Heart right ventricle (tissue), 16 donors: ENCODE measurements around the gene PLA2G4E. TPM values are rescaled to one million over a fixed set of nuclear protein-coding genes. Genes with fewer than 3 reads are reported as not detected.
A peak's percentile ranks its signal among the peaks of the same experiment; 100 is the strongest.

Experiments
- ATAC-seq, 8 donors: fragments of 200-7000 bp; cut with Tn5 transposase; one replicate each; pipeline ENCODE4 v1.9.1; 2020; ENCODE audit warnings: mild to moderate bottlenecking in 8 of 8, moderate library complexity in 8 of 8, moderate number of reproducible peaks in 1 of 8
- DNase-seq, 2 donors: peaks; one replicate each; pipeline ENCODE4 v3.0.0-alpha.2; 2020
- H3K27ac ChIP-seq, 10 donors: fragments of 200-600 bp; sonication (generic) in 2 of 10; one replicate each; pipeline versions ENCODE4 v1.5.0 to v1.8.0; 2020 to 2022; ENCODE audit warnings: mild to moderate bottlenecking in 3 of 10
- H3K27me3 ChIP-seq, 7 donors: fragments of 200-600 bp; one replicate each; pipeline ENCODE4 v1.8.0; 2021 to 2022; ENCODE audit warnings: mild to moderate bottlenecking in 2 of 7
- H3K36me3 ChIP-seq, 9 donors: fragments of 200-600 bp; sonication (generic) in 1 of 9; one replicate each; pipeline versions ENCODE4 v1.5.0 to v1.8.0; 2020 to 2022; ENCODE audit warnings: mild to moderate bottlenecking in 2 of 9
- H3K4me1 ChIP-seq, 9 donors: fragments of 200-600 bp; sonication (generic) in 1 of 9; one replicate each; pipeline versions ENCODE4 v1.5.0 to v1.8.0; 2020 to 2022; ENCODE audit warnings: mild to moderate bottlenecking in 4 of 9
- H3K4me3 ChIP-seq, 10 donors: fragments of 200-600 bp; sonication (generic) in 2 of 10; one replicate each; pipeline versions ENCODE4 v1.5.0 to v1.8.0; 2020 to 2022; ENCODE audit warnings: mild to moderate bottlenecking in 7 of 10, moderate library complexity in 2 of 10
- H3K9me3 ChIP-seq, 11 donors: fragments of 200-600 bp in 10 of 11; sonication (generic) in 2 of 11; one replicate each; pipeline versions ENCODE4 v1.5.0 to v1.8.0; 2013 to 2022; ENCODE audit warnings: mild to moderate bottlenecking in 2 of 11, control low read depth in 1 of 11, moderate library complexity in 1 of 11
- WGBS, 2 donors: extraction: QIAGEN DNeasy Blood & Tissue Kit; methylation state at CpG; one replicate each; pipeline ENCODE4 v1.1.7; 2013; ENCODE audit warnings: inconsistent platforms in 1 of 2; 5-methylcytosine and 5-hydroxymethylcytosine counted together
- intact Hi-C, 10 donors: fragments of 100-400 bp; cut with DNase I; formaldehyde crosslinking; loops; one replicate each; pipeline versions ENCODE4 v1.11.1 to v1.14.2; 2022
- polyA plus RNA-seq, 2 donors: library from polyadenylated mRNA; stranded (reverse); fragments of 200-250 nt; gene quantifications; one replicate each; pipeline ENCODE4 v1.2.3, GENCODE V29; 2013
- total RNA-seq, 10 donors: library from RNA; stranded (reverse); fragmentation: NEBNext Ultra II Directional in 3 of 10; extraction: Animal tissue kit (Norgen Biotek cat#: 25700) in 3 of 10; gene quantifications; one replicate each; pipeline versions ENCODE4 v1.2.1 to v1.2.4, GENCODE V29; 2021 to 2023
- TF ChIP-seq, protein P1 (sequence below), 9 donors: fragments of 200-600 bp; sonication (generic) in 2 of 9; IDR thresholded peaks; one replicate each; pipeline versions ENCODE4 v1.5.0 to v1.8.0; 2021 to 2022; ENCODE audit warnings: antibody characterized with exemption in 9 of 9, mild to moderate bottlenecking in 5 of 9, moderate library complexity in 1 of 9
- donor health status: Arrhythmogenic right ventricular cardiomyopathy.
- donor health status: ischemic (EF 13 %, LVEDD 7.1; RV severe dilation, severe dysfunction).
- donor health status: healthy with polysubstance abuse.
- donor health status: DM: no; HTN: yes; CAD: no.
- donor health status: DM: no; HTN: no; CAD: no.
- donor health status: ischemic (EF 25% LVEDD 6.9; RV normal size, moderate dysfunction).
- donor health status: ischemic (EF 25% LVEDD 5.7; RV mildly dilated, moderate dysfunction).
- donor health status: healthy.
- donor health status: DM: yes; HTN: yes; CAD: no.
- donor health status: Ischemic cardiomyopathy.
- donor health status: ischemic (EF 35%, LVEDD 5.7; RV mildly dilated, moderate dysfunction).
- donor health status: nonischemic (EF 11% LVEDD 7.7; RV severe dilation, severe dysfunction).
- donor health status: DM: yes; HTN: yes; CAD: no.
- donor health status: PGD.
- donor health status: ischemic (EF 29% LVEDD 5.4; RV normal size, mild dysfunction).
- donor health status: nonischemic (EF 23%, LVEDD 6.1; RV moderate dilation, normal function).

PLA2G4E gene
- total and polyA plus RNA-seq, 12 donors, result 0.05 to 0.79 (median 0.07) TPM; not detected in 7

DNA sequence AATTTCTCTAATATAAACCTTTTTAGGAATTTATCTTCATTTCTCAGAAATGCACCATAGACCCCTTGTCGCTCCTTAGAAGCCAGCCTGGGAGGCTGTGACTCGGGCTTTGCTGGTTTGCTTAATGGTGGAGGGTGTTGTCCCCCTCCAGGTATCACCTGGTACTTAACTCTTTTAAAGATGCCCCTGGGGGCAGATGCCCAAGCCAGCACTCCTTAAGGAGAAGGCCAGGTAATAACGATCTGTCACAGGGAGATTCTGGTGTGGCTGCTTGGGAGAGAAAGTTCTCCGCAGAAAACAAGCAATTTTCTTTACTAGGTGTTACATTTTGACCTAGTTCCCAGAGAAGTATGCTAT is 70.7 kb downstream of the PLA2G4E start:
- WGBS, 2 donors, result 65 to 73% methylated on average over 4 of the region's 4 CpGs

DNA sequence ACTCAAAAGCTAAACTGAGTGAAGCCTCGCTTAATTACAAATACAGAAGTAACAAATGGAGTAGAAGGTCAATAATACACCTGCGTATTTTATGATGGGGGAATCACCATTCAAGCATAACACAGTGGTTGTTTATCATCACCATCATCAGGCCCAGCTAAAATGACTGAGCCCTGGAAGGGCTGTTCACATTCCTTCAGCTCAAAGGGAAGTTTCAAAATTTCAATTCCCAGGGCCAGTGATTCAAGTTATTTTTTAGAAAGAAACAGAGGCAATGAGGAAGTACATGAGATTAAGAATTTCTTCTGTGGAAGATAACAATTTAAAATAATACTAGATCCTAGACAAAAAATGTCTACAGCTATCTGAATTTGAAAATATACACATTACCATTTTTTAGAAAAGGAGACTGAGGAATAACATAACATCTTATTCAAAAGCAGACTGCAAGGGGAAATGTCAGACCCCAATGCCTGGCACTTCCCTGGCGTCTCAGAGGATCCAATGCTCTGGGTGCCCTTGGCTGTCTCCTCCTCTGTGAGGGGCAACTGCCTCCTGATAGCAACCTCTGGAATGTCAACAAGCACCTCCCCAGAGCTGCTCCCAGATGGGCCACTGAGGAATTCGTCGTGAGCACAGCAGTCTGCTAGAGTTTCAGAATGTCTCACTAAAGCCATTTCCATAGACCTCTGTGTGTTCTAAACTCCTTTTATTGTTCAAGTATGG is 71.3 kb downstream of the PLA2G4E start:
- Histone ChIP-seq H3K4me3 (no peak overlapping the region), H3K36me3 (peaks cover 0 to 65% (median 7%) of the 10 kb centered on the region in 9 donors), H3K9me3 (no peaks in the 10 kb centered on the region), H3K27me3 (no peaks in the 10 kb centered on the region), H3K27ac (peak overlapping the region; percentile 16 to 83 (median 70)), H3K4me1 (peaks cover 37 to 98% (median 81%) of the 10 kb centered on the region in 9 donors)
- DNase-seq (no peak), ATAC-seq (no peak)
- 56 to 69% methylated on average over 5 of the region's 5 CpGs for WGBS, 2 donors
- intact Hi-C loops, result loop anchor here in 1 of 10 donors (10.0 kb wide), 1 partner anchor 45 kb away; no protein-coding TSS in a partner anchor
- TF ChIP-seq, protein P1, sequence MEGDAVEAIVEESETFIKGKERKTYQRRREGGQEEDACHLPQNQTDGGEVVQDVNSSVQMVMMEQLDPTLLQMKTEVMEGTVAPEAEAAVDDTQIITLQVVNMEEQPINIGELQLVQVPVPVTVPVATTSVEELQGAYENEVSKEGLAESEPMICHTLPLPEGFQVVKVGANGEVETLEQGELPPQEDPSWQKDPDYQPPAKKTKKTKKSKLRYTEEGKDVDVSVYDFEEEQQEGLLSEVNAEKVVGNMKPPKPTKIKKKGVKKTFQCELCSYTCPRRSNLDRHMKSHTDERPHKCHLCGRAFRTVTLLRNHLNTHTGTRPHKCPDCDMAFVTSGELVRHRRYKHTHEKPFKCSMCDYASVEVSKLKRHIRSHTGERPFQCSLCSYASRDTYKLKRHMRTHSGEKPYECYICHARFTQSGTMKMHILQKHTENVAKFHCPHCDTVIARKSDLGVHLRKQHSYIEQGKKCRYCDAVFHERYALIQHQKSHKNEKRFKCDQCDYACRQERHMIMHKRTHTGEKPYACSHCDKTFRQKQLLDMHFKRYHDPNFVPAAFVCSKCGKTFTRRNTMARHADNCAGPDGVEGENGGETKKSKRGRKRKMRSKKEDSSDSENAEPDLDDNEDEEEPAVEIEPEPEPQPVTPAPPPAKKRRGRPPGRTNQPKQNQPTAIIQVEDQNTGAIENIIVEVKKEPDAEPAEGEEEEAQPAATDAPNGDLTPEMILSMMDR (IDR thresholded peaks at IDR 0.05), result no peak

More for the DNA sequence above, 70.7 kb downstream of the PLA2G4E start:
- DNase-seq, result no peak
- H3K4me1 ChIP-seq, result peaks cover 32 to 98% (median 75%) of the 10 kb centered on the region in 9 donors
- intact Hi-C loops, result loop anchor here in 1 of 10 donors (10.0 kb wide), 1 partner anchor 45 kb away; no protein-coding TSS in a partner anchor
- no peaks in the 10 kb centered on the region for H3K27me3 ChIP-seq
- no peaks in the 10 kb centered on the region for H3K9me3 ChIP-seq
- H3K27ac ChIP-seq, result peak overlapping the region; percentile 16 to 83 (median 70)
- H3K36me3 ChIP-seq, result peaks cover 0 to 65% (median 7%) of the 10 kb centered on the region in 9 donors
- TF ChIP-seq, protein P1 (IDR thresholded peaks at IDR 0.05), result no peak
- ATAC-seq, result no peak
- no peak overlapping the region for H3K4me3 ChIP-seq

DNA sequence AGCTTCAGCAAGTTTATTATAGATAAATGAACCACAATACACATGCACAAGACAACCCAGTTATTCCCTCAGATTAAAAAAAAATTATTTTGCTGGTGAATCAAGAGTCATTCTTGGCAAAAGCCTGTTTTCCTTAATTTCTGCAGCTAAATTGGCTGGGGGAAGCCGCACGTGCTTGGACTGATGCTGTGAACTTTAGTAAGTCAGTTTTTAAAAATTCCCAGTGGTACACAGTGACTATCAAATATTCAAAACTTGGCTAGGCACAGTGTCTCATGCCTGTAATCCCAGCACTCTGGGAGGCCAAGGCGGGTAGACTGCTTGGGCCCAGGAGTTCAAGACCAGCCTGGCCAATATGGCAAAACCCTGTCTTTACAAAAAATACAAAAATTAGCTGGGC is 72.4 kb downstream of the PLA2G4E start:
- TF ChIP-seq, protein P1 (IDR thresholded peaks at IDR 0.05), result no peak
- intact Hi-C loops, result no loop called here
- Histone ChIP-seq H3K27me3 (no peaks in the 10 kb centered on the region), H3K4me3 (no peak overlapping the region), H3K4me1 (peaks cover 45 to 98% (median 91%) of the 10 kb centered on the region in 9 donors), H3K27ac (peak overlapping the region in 8 of 10 donors; percentile 59 to 83 (median 76)), H3K9me3 (no peaks in the 10 kb centered on the region), H3K36me3 (peaks cover 0 to 66% (median 6%) of the 10 kb centered on the region in 9 donors)
- WGBS, 2 donors, result 74 to 75% methylated on average over 3 of the region's 3 CpGs
- ATAC-seq (no peak), DNase-seq (no peak)

DNA sequence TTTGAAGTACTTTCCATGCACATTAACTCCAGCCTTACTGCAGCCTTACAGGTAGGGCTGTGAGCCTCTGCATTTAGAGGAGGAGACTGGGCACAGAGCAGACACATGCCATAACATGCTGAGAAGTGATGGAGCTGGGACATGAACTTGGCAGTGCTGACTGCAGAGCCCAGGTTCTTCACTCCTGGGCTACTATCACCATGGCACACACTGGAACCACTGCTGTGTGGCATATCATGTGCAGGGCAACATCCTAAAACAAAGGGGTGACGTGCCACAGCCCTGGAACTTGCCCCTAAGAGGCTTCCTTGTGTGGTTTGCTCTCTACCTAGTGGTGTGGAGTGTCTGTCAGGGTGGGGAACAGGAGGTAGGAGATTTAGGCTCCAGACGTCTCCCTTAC is 73.9 kb downstream of the PLA2G4E start:
- Histone ChIP-seq H3K4me1 (peaks cover 46 to 100% (median 95%) of the 10 kb centered on the region in 9 donors), H3K27ac (peak overlapping the region in 9 of 10 donors; percentile 36 to 83 (median 75)), H3K4me3 (no peak overlapping the region), H3K9me3 (no peaks in the 10 kb centered on the region), H3K36me3 (peaks cover 0 to 66% (median 6%) of the 10 kb centered on the region in 9 donors), H3K27me3 (no peaks in the 10 kb centered on the region)
- peak; percentile 46 to 90 (median 73) for ATAC-seq
- 53 to 65% methylated on average over 2 of the region's 2 CpGs for WGBS, 2 donors
- intact Hi-C loops, result no loop called here
- DNase-seq, result peak in 1 of 2 donors; percentile 65
- TF ChIP-seq, protein P1 (IDR thresholded peaks at IDR 0.05), result no peak
